SK-N-SH (cell line): Measurements from ENCODE around the gene CELF2. TPM values are rescaled to one million over a fixed set of nuclear protein-coding genes. Genes with fewer than 3 reads are reported as not detected.

Experiments
- CTCF ChIA-PET: fragments of 300-600, 350-600 bp; formaldehyde crosslinking; extraction: SDS; loops from one replicate; lab custom pipeline; 2021; lab: Yijun Ruan, JAX
- POLR2A ChIA-PET: fragments of 350-600 bp; sonication (Branson Sonifier 250); formaldehyde crosslinking; extraction: SDS; loops from one replicate; lab custom pipeline; 2020; ENCODE audit warnings: antibody characterized with exemption, inconsistent platforms; lab: Yijun Ruan, JAX
- DNase-seq: peaks from one replicate; pipeline ENCODE4 v3.0.0; 2012
- H2AFZ ChIP-seq: fragments of 200-600 bp; sonication (generic); 2 replicates; pipeline ENCODE4 v1.8.1; 2016; ENCODE audit warnings: antibody characterized with exemption, mild to moderate bottlenecking, low read depth
- H3F3A ChIP-seq: fragments of 200-600 bp; sonication (generic); replicated peaks from 2 replicates; pipeline ENCODE3; 2016; ENCODE audit warnings: antibody characterized with exemption, mild to moderate bottlenecking; ENCODE audit not compliant: insufficient read depth
- H3K27ac ChIP-seq, 2 experiments: fragments of 200-500 bp in 1 of 2; fragments of 200-600 bp in 1 of 2; sonication (Bioruptor generic) in 1 of 2; sonication (generic), shearing (Covaris generic) in 1 of 2; 2 replicates each; pipeline versions ENCODE4 v1.5.1 to v1.6.1; 2014 to 2016; ENCODE audit warnings: low read depth in 2 of 2, inconsistent platforms in 1 of 2, low read length in 1 of 2, mild to moderate bottlenecking in 1 of 2, mixed read lengths in 1 of 2
- H3K27me3 ChIP-seq: fragments of 200-600 bp; sonication (generic), shearing (Covaris generic); 2 replicates; pipeline ENCODE4 v1.6.1; 2016; ENCODE audit warnings: mixed run types; ENCODE audit not compliant: insufficient read depth
- H3K36me3 ChIP-seq, 2 experiments: fragments of 200-500 bp in 1 of 2; fragments of 200-600 bp in 1 of 2; sonication (Bioruptor generic) in 1 of 2; sonication (generic) in 1 of 2; replicated peaks in 1 of 2; 2 replicates each; pipeline versions ENCODE3 to v1.5.1; 2014 to 2016; ENCODE audit warnings: low read length in 1 of 2, mild to moderate bottlenecking in 1 of 2; ENCODE audit not compliant: insufficient read depth in 2 of 2, control insufficient read depth in 1 of 2
- H3K4me1 ChIP-seq, 2 experiments: fragments of 200-500 bp in 1 of 2; fragments of 200-600 bp in 1 of 2; sonication (Bioruptor generic) in 1 of 2; sonication (generic), shearing (Covaris generic) in 1 of 2; 2 replicates each; pipeline versions ENCODE4 v1.5.1 to v1.6.1; 2014 to 2016; ENCODE audit warnings: low read depth in 1 of 2, low read length in 1 of 2, mixed run types in 1 of 2; ENCODE audit not compliant: insufficient read depth in 2 of 2, control insufficient read depth in 1 of 2
- H3K4me2 ChIP-seq: fragments of 200-600 bp; sonication (generic), shearing (Covaris generic); 2 replicates; pipeline ENCODE4 v1.6.1; 2017; ENCODE audit warnings: mixed run types
- H3K4me3 ChIP-seq, 2 experiments: fragments of 200-500 bp in 1 of 2; fragments of 200-600 bp in 1 of 2; sonication (Bioruptor generic) in 1 of 2; sonication (generic), shearing (Covaris generic) in 1 of 2; 2 replicates each; pipeline versions ENCODE4 v1.5.1 to v1.8.1; 2014 to 2016; ENCODE audit warnings: low read depth in 2 of 2, inconsistent platforms in 1 of 2, low read length in 1 of 2, mild to moderate bottlenecking in 1 of 2, mixed read lengths in 1 of 2, moderate library complexity in 1 of 2
- H3K79me2 ChIP-seq: fragments of 200-600 bp; sonication (generic); 2 replicates; pipeline ENCODE4 v1.8.1; 2017; ENCODE audit warnings: mild to moderate bottlenecking; ENCODE audit not compliant: insufficient read depth
- H3K9ac ChIP-seq: fragments of 200-600 bp; sonication (generic); 2 replicates; pipeline ENCODE4 v1.6.1; 2017; ENCODE audit warnings: mixed run types
- H3K9me2 ChIP-seq: fragments of 200-600 bp; sonication (generic); 2 replicates; pipeline ENCODE4 v1.6.1; 2017; ENCODE audit warnings: mixed run types
- H3K9me3 ChIP-seq: fragments of 200-600 bp; sonication (generic); 2 replicates; pipeline ENCODE4 v1.6.1; 2017; ENCODE audit warnings: mixed run types, mild to moderate bottlenecking, moderate library complexity
- H4K20me1 ChIP-seq: fragments of 200-600 bp; sonication (generic); 2 replicates; pipeline ENCODE4 v1.6.1; 2017; ENCODE audit warnings: mild to moderate bottlenecking, mixed run types; ENCODE audit not compliant: insufficient read depth
- CHD2 ChIP-seq: fragments of 150-350 bp; IDR thresholded peaks from 2 replicates; pipeline ENCODE4 v1.6.1; 2018; ENCODE audit warnings: low read length; ENCODE audit not compliant: partially characterized antibody
- CTCF ChIP-seq: fragments of 200-600 bp; sonication (generic); IDR thresholded peaks from 2 replicates; pipeline ENCODE4 v1.6.1; 2017; ENCODE audit warnings: antibody characterized with exemption, mild to moderate bottlenecking, moderate library complexity
- ELF1 ChIP-seq: IDR thresholded peaks from 2 replicates; pipeline ENCODE4 v1.4.0; 2012
- EZH2phosphoT487 ChIP-seq: fragments of 200-600 bp; sonication (generic); IDR thresholded peaks from 2 replicates; pipeline ENCODE4 v1.6.1; 2017; ENCODE audit warnings: low read depth, mixed run types, mild to moderate bottlenecking, antibody characterized with exemption, moderate library complexity, borderline replicate concordance
- FOXM1 ChIP-seq: IDR thresholded peaks from 2 replicates; pipeline ENCODE4 v1.4.0; 2012; ENCODE audit warnings: low read depth, mild to moderate bottlenecking
- GABPA ChIP-seq: IDR thresholded peaks from 2 replicates; pipeline ENCODE4 v1.4.0; 2012; ENCODE audit warnings: low read depth, mild to moderate bottlenecking
- IRF3 ChIP-seq: fragments of 150-350 bp; IDR thresholded peaks from 2 replicates; pipeline ENCODE4 v1.6.1; 2016; ENCODE audit warnings: mild to moderate bottlenecking, low read depth, low read length
- NRF1 ChIP-seq: IDR thresholded peaks from 2 replicates; pipeline ENCODE4 v1.6.1; 2012; ENCODE audit warnings: low read depth, mild to moderate bottlenecking, low read length
- POLR2AphosphoS5 ChIP-seq: IDR thresholded peaks from 2 replicates; pipeline ENCODE4 v1.6.1; 2012; ENCODE audit warnings: low read depth, low read length
- RAD21 ChIP-seq: IDR thresholded peaks from 2 replicates; pipeline ENCODE4 v1.6.1; 2012; ENCODE audit warnings: mild to moderate bottlenecking, low read length
- RCOR1 ChIP-seq: fragments of 150-350 bp; IDR thresholded peaks from 2 replicates; pipeline ENCODE4 v1.6.1; 2017; ENCODE audit warnings: antibody characterized with exemption, low read length
- YY1 ChIP-seq: IDR thresholded peaks from 2 replicates; pipeline ENCODE4 v1.4.0; 2012; ENCODE audit warnings: low read depth, mild to moderate bottlenecking
- WGBS: methylation state at CpG from one replicate; pipeline ENCODE4 v1.1.6; 2017; ENCODE audit warnings: low lambda C conversion rate; 5-methylcytosine and 5-hydroxymethylcytosine counted together
- polyA plus RNA-seq, 3 experiments: library from polyadenylated mRNA; depleted of rRNA; stranded (reverse); fragments of >200 nt; gene quantifications; 2 replicates each; pipeline ENCODE4 v1.2.3, GENCODE V29; 2012
- TF ChIP-seq, protein P1 (sequence below): IDR thresholded peaks from 2 replicates; pipeline ENCODE4; 2012
- TF ChIP-seq, protein P2 (sequence below): IDR thresholded peaks from 2 replicates; pipeline ENCODE4 v1.4.0; 2012; ENCODE audit warnings: low read depth, borderline replicate concordance

The CELF2 gene
- polyA plus RNA-seq, 1 of the 3 experiments (the other 2 are of a cell fraction), result 0.03 TPM

DNA sequence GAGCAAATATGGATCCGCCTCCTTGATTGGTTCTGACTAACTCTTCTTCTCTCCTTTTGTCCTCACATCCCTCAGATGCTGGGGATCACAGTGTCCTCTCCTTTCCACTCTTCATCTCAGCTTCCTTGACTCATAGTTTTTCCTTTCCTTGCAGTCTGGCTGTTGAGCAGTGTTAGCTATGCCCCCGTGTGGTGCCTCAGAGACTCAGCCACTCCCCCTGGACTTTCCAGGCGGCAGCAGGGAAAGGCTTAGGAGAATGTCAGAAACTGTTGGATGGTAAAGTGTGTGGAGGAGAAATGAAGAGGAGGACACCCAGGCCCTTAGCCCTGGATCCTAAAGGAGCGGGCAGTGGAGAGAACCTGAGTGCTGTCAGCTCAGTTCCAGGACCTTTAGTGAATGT is 267.5 kb downstream of the CELF2 start:
- Histone ChIP-seq H3K36me3 (no peaks in the 10 kb centered on the region), H3F3A (no peaks in the 10 kb centered on the region), H3K79me2 (no peaks in the 10 kb centered on the region), H3K9ac (no peak overlapping the region), H3K4me1 (no peaks in the 10 kb centered on the region), H3K9me2 (no peaks in the 10 kb centered on the region), H3K4me3 (no peak overlapping the region), H3K27me3 (no peaks in the 10 kb centered on the region), H3K9me3 (no peaks in the 10 kb centered on the region), H3K4me2 (no peak overlapping the region), H3K27ac (no peak overlapping the region), H2AFZ (no peak overlapping the region), H4K20me1 (no peaks in the 10 kb centered on the region)
- DNase-seq, result no peak
- CTCF ChIA-PET, result interaction anchor here (0.8 kb wide), 1 partner anchor 16 kb away, joined by 3 read pairs; no protein-coding TSS in a partner anchor
- WGBS, result 50% methylated on average over 4 of the region's 4 CpGs
- TF ChIP-seq IRF3 (no peak), CHD2 (no peak), RAD21 (no peak), YY1 (no peak), GABPA (no peak), ELF1 (no peak), NRF1 (no peak), POLR2AphosphoS5 (no peak), FOXM1 (no peak), RCOR1 (no peak), CTCF (no peak), EZH2phosphoT487 (no peak)
- TF ChIP-seq, protein P1, sequence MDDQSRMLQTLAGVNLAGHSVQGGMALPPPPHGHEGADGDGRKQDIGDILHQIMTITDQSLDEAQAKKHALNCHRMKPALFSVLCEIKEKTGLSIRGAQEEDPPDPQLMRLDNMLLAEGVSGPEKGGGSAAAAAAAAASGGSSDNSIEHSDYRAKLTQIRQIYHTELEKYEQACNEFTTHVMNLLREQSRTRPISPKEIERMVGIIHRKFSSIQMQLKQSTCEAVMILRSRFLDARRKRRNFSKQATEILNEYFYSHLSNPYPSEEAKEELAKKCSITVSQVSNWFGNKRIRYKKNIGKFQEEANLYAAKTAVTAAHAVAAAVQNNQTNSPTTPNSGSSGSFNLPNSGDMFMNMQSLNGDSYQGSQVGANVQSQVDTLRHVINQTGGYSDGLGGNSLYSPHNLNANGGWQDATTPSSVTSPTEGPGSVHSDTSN, result no peak
- TF ChIP-seq, protein P2, sequence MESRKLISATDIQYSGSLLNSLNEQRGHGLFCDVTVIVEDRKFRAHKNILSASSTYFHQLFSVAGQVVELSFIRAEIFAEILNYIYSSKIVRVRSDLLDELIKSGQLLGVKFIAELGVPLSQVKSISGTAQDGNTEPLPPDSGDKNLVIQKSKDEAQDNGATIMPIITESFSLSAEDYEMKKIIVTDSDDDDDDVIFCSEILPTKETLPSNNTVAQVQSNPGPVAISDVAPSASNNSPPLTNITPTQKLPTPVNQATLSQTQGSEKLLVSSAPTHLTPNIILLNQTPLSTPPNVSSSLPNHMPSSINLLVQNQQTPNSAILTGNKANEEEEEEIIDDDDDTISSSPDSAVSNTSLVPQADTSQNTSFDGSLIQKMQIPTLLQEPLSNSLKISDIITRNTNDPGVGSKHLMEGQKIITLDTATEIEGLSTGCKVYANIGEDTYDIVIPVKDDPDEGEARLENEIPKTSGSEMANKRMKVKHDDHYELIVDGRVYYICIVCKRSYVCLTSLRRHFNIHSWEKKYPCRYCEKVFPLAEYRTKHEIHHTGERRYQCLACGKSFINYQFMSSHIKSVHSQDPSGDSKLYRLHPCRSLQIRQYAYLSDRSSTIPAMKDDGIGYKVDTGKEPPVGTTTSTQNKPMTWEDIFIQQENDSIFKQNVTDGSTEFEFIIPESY, result no peak
- POLR2A ChIA-PET, result no interaction called here
